Measurements from ENCODE around the gene C9orf152. TPM values are rescaled to one million over a fixed set of nuclear protein-coding genes. Genes with fewer than 3 reads are reported as not detected.

The C9orf152 gene
- total RNA-seq, 2 donors from 2014 or later = 72.6 to 80.1 TPM

DNA sequence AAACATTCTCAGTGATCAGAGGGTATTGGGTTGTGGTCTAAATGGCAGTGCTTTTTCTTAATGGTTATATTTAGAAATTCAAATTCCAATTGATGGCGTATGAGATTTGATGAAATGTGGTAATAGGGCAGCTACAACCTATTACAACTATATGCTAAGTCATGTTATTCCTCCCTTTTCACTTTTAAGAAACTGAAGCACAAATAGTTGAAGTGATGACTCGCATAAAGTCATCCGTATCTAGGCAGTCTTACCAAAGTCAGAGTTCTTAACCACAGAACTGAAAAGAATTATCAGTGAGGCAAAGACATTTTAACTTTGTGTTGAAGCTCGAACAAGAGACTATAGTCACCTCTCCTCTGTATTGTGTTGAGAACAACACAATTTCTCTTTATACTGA is 28.2 kb downstream of the C9orf152 start:
- no peaks in the 10 kb centered on the region for H3K27me3 ChIP-seq
- H3K36me3 ChIP-seq = no peaks in the 10 kb centered on the region
- H3K27ac ChIP-seq = no peak overlapping the region
- no peak for DNase-seq
- H3K4me1 ChIP-seq = no peaks in the 10 kb centered on the region
- TF ChIP-seq, protein P1, sequence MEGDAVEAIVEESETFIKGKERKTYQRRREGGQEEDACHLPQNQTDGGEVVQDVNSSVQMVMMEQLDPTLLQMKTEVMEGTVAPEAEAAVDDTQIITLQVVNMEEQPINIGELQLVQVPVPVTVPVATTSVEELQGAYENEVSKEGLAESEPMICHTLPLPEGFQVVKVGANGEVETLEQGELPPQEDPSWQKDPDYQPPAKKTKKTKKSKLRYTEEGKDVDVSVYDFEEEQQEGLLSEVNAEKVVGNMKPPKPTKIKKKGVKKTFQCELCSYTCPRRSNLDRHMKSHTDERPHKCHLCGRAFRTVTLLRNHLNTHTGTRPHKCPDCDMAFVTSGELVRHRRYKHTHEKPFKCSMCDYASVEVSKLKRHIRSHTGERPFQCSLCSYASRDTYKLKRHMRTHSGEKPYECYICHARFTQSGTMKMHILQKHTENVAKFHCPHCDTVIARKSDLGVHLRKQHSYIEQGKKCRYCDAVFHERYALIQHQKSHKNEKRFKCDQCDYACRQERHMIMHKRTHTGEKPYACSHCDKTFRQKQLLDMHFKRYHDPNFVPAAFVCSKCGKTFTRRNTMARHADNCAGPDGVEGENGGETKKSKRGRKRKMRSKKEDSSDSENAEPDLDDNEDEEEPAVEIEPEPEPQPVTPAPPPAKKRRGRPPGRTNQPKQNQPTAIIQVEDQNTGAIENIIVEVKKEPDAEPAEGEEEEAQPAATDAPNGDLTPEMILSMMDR (IDR thresholded peaks at IDR 0.05) = no peak
- intact Hi-C loops (cut with DNase I) = loop anchor here (5.0 kb wide), 2 partner anchors 248 to 443 kb away; no protein-coding TSS in a partner anchor
- H3K9ac ChIP-seq (ENCODE audit: low read depth in 2 of 2, low read length in 2 of 2) = no peak overlapping the region
- H3K4me3 ChIP-seq = no peak overlapping the region
- H3K9me3 ChIP-seq = no peaks in the 10 kb centered on the region

DNA sequence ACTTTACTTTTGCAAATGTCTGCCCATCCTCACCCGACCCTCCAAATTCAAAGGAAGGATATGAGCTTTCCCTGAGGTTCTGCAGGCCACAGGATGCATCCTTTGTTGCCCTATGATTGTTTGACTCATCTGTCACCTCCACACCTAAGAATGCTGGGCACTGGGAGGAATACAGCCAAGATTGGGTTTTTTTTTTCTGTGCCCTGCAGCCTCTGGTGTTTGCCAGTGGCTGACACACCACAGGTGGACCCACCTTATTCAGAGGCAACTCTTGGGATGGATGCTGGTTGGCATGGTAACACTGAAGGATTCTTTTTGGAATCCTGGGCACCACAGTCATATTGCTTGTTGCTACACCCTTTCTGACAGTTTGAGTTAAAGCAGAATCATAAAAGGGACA is 29.7 kb downstream of the C9orf152 start:
- intact Hi-C loops (cut with DNase I) = no loop called here
- no peaks in the 10 kb centered on the region for H3K9me3 ChIP-seq
- DNase-seq = no peak
- TF ChIP-seq, protein P1 (IDR thresholded peaks at IDR 0.05) = no peak
- H3K36me3 ChIP-seq = no peaks in the 10 kb centered on the region
- H3K9ac ChIP-seq (ENCODE audit: low read depth in 2 of 2, low read length in 2 of 2) = no peak overlapping the region
- no peak overlapping the region for H3K4me3 ChIP-seq
- H3K27ac ChIP-seq = no peak overlapping the region
- H3K27me3 ChIP-seq = no peaks in the 10 kb centered on the region
- no peaks in the 10 kb centered on the region for H3K4me1 ChIP-seq

DNA sequence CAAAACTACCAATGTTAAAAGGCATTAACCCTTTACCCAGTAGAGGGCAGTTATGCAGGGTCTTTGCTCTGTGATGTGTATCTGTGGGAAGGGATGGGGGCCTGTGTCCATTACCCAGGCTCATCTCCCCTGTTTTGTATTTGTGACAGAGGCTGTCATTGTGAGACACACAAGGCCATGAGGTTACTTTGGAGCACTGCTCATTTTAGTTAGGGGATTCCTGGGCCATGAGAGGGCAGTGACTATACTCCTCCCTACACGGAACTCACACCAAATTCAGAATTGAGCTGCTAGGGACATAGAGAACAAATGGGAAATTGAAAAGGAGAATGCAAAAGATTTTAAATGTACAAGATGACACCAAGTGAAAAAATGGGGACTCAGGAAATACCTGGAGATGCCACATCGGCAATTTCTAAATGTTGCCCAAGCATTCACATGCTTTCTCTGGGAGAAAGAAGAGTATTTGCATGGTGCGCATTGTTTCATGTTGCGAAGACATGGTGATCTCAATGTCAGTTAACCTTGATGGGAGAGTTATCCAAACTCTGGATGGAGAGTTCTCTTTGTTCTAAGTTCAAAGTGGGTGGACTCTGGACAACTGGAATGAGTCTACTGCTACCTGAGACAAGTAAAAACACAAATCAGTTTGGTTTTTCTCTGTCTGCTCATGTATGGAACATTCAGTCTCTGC is 32.5 kb downstream of the C9orf152 start:
- intact Hi-C loops (cut with DNase I) = no loop called here
- H3K9ac ChIP-seq (ENCODE audit: low read depth in 2 of 2, low read length in 2 of 2) = no peak overlapping the region

DNA sequence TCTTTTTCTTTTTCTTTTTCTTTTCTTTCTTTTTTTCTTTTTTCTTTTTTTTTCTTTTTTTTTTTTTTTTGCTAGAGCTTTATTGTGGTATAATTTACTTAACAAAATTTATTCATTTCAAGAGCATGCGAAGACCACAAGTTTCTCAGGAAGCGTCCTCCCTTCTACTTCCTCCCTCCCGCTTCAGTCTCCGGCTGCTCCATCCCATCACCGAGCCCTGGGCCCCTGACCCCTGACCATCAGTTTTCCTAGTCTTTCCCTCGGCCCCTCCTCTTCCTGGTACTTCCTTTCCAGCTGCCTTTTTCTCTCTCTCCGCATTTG is 34.7 kb downstream of the C9orf152 start:
- no peaks in the 10 kb centered on the region for H3K9me3 ChIP-seq
- no peaks in the 10 kb centered on the region for H3K4me1 ChIP-seq
- H3K36me3 ChIP-seq = no peaks in the 10 kb centered on the region
- no peak overlapping the region for H3K4me3 ChIP-seq
- TF ChIP-seq, protein P1 (IDR thresholded peaks at IDR 0.05) = no peak
- no peak overlapping the region for H3K9ac ChIP-seq (ENCODE audit: low read depth in 2 of 2, low read length in 2 of 2)
- intact Hi-C loops (cut with DNase I) = no loop called here
- H3K27ac ChIP-seq = no peak overlapping the region
- no peak for DNase-seq
- no peaks in the 10 kb centered on the region for H3K27me3 ChIP-seq

More for the DNA sequence above, 32.5 kb downstream of the C9orf152 start:
- H3K27ac ChIP-seq = no peak overlapping the region
- no peaks in the 10 kb centered on the region for H3K27me3 ChIP-seq
- H3K4me1 ChIP-seq = no peaks in the 10 kb centered on the region
- no peaks in the 10 kb centered on the region for H3K36me3 ChIP-seq
- H3K9me3 ChIP-seq = no peaks in the 10 kb centered on the region
- TF ChIP-seq, protein P1 (IDR thresholded peaks at IDR 0.05) = no peak
- no peak overlapping the region for H3K4me3 ChIP-seq
- DNase-seq = no peak

DNA sequence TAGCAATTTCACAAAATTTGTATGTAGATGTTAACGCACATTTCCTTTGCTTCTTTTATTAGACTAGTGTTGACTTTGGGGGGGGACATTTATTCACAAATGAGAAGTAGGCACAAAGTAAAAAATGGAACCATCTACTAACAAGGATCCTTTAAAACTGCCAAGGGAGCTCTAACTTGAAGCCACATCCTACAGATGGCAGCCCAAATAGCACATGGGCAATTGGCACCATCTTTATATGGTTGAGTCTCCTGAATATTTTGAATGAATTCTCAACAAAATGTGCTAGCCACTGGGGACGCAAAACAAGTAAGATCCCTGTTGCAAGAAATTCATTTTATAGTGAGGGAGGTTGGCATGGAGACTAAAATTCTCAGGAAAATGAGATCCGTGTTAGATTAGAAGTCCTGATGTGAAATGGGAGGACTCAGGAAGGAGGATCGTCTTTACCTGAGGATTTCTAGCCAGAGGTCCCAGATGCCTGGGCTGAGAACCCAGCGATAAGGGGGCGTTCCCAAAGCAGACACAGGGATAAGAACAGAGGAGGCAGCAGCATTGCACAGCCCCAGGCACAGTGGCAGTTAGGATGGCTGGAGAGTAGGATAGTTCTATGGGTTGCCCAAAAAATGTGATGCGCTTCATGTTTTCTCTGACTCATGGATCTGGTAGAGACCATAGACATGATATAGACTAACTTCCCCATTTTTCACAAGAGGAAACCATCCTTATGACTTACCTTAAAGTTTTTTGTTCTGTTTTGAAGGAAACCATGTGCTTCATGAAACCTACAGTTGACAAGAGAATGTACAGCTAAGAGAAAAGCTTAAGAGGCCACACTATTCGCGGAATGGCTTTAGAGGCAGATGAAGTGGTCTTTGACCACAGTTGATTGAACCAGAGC is 37.4 kb downstream of the C9orf152 start:
- H3K4me1 ChIP-seq = no peaks in the 10 kb centered on the region
- no peaks in the 10 kb centered on the region for H3K9me3 ChIP-seq
- H3K27me3 ChIP-seq = no peaks in the 10 kb centered on the region
- H3K9ac ChIP-seq (ENCODE audit: low read depth in 2 of 2, low read length in 2 of 2) = no peak overlapping the region
- DNase-seq = no peak
- no peak overlapping the region for H3K27ac ChIP-seq
- H3K36me3 ChIP-seq = no peaks in the 10 kb centered on the region
- H3K4me3 ChIP-seq = no peak overlapping the region
- TF ChIP-seq, protein P1 (IDR thresholded peaks at IDR 0.05) = no peak
- intact Hi-C loops (cut with DNase I) = no loop called here
